HG03196 (cell line): Measurements from ENCODE around the gene TAF11L7.
"Not testable (repeated sequence)": the region's sequence is repeated elsewhere in the genome, so short reads cannot be mapped to it uniquely, and the experiment has no call there.

Experiments
- ATAC-seq: cut with Tn5 transposase; IDR thresholded peaks from one replicate; pipeline ENCODE4 v1.9.1; 2021; ENCODE audit not compliant: unreplicated experiment

TAF11L7 gene

DNA sequence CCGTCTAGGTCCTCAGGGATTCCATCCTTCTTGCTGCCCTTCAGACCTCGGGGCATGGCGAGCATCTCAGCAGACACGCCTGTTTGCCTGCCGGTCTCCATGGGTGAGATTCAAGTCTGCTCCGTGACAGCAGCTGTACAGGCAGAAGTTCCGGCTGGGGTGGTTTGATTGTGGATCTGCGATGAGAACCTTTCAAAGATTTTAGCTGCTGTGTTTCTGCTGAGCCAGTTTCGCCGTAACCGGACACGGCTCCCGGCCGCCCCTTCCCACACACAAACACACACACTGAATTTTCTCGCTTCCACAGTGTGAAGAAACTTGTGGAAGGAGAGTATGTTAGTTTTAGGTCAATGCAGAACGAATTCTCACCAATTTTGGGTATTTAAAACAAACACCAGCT lies at the start of gene TAF11L7:
TAF11L7 (minus strand) TSS at position 101 of the 400 bp plus-strand sequence.
- ATAC-seq: not testable (repeated sequence)

DNA sequence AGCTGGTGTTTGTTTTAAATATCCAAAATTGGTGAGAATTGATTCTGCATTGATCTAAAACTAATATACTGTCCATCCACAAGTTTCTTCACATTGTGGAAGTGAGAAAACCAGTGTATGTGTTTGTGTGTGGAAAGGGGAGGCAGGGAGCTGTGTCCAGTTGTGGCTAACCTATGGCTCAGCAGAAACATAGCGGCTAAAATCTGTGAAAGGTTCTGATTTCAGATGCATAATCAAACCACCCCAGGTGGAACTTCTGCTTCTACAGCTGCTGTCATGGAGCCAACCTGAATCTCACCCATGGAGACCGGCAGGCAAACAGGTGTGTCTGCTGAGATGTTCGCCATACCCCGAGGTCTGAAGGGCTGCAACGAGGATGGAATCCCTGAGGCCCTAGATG lies 48.6 kb upstream of the TAF11L7 start, which contains the start of gene TAF11L14:
TAF11L14 (plus strand) TSS at position 301 of the 400 bp plus-strand sequence.
- no peak for ATAC-seq

DNA sequence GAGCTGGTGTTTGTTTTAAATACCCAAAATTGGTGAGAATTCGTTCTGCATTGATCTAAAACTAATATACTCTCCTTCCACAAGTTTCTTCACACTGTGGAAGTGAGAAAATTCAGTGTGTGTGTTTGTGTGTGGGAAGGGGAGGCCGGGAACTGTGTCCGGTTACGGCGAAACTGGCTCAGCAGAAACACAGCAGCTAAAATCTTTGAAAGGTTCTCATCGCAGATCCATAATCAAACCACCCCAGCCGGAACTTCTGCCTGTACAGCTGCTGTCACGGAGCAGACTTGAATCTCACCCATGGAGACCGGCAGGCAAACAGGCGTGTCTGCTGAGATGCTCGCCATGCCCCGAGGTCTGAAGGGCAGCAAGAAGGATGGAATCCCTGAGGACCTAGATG lies 46.2 kb upstream of the TAF11L7 start, which contains the start of gene TAF11L13:
TAF11L13 (plus strand) TSS at position 301 of the 400 bp plus-strand sequence.
- ATAC-seq: not testable (repeated sequence)

DNA sequence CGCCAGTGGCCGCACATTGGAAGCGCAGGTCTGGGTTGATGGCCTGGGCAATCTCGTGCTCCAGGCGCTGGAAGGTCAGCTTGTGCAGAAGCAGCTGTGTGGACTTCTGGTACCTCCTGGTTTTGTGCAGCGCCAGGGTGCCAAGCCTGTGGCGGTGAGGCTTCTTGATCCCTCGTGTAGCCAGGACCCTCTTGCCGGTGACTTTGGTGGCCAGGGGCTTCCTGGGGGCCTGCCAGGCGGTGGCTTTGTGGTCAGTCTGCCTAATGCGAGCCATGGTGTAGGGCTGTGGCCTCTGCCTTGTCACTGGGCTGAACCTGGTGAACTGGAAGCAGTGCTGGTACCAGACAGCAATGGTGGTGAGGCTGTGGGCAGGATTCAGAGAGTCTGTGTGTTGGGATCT lies 40.1 kb upstream of the TAF11L7 start:
- ATAC-seq: no peak

DNA sequence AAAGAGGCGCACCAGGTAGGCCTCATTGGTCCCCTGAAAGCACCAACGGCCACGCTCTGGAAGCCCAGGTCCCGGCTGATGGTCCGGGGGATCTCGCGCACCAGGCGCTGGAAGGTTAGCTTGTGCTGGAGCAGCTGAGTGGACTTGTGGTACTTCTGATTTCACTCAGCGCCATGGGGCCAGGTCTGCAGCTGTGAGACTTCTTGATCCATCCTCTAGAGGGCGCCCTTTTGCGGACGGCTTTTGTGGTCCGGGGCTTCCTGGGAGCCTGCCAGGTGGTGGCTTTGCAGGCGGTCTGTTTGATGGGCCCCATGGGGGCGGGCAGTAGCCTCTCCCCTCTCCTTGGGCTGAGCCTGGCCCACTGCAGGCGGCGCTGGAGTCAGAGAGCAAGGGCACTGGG lies 35.1 kb upstream of the TAF11L7 start:
- ATAC-seq: no peak

DNA sequence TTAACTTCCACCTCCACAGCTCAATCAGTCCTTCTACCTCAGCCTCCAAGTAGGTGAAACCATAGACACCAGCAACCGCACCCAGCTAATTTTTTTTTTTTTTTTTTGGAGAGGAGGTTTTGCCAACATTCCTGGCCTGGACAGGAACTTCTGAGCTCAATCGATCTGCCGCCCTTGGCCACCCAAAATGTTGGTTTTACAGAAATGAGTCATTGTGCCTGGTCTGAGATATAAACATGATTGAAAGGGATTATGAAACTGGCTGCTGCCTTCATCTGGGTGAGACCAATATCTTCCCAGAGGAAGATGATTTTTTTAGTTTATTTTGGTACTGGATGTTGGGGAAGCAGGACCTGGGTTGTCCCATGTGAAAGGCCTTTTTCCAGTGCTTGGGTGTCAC lies 33.8 kb upstream of the TAF11L7 start:
- ATAC-seq: no peak

DNA sequence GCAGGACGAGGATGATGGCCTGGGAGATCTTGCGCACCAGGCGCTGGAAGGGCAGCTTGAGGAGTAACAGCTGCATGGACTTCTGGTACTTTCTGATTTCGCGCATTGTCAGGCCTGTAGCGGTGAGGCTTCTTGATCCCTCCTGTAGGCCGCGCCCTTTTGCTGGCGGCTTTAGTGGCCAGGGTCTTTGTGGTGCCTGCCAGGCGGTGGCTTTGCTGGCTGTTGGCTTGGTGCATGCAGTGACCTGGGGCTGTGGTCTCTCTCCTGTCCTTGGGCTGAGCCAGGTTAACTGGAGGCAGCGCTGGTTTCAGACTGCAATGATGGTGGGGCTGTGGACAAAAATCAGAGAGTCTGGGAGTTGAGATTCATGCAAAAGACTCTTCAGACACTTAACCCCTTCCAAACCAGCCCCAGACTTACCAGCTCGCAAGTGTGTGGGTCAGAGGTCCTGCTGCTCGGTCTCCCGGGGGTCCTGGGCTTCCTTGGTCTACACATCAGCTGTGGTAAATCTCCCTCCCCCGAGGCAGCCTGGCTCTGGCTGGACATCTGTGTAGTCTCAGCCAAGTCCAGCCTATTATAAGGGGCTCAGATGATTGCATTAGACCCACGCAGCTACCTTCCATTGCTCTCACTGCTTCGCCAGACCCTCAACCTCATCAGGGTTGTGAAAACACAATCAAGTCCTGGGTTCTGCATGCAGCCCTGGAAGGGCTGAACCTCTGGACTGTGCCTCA lies 29.5 kb upstream of the TAF11L7 start:
- ATAC-seq: no peak

DNA sequence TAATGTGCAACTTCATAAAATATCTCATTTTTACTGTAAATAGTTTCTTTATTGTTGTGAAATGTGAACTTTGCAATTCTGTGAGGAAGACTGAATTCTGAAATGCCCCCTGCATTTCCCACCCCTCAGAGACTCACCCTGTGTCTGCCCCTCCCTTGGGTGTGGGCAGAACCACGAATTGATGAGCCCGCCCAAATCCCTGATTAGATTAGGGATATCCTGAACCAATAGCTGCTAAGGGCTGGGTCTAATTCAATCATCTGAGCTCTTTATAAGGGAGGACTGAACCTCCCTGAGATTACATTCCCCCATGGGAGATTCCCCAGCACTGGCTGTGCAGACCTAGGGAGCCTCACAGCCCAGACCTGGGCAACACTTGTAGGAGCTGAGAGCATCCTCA lies 24.5 kb upstream of the TAF11L7 start, which contains the start of gene TAF11L12:
TAF11L12 (plus strand) TSS at position 301 of the 400 bp plus-strand sequence.
- not testable (repeated sequence) for ATAC-seq

DNA sequence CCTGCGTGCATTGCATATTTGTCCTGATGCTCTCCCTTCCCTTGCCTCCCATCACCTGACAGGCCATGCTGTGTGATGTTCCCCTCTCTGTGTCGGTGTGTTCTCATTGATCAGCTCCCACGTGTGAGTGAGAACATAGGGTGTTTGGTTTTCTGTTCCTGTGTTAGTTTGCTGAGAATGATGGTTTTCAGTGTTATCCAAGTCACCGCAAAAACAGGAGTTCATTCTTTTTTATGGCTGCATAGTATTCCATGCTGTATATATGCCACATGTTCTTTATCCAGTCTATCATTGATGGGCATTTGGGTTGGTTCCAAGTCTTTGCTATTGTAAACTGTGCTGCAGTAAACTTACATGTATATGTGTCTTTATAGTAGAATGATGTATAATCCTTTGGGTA lies 21.9 kb upstream of the TAF11L7 start:
- not testable (repeated sequence) for ATAC-seq

DNA sequence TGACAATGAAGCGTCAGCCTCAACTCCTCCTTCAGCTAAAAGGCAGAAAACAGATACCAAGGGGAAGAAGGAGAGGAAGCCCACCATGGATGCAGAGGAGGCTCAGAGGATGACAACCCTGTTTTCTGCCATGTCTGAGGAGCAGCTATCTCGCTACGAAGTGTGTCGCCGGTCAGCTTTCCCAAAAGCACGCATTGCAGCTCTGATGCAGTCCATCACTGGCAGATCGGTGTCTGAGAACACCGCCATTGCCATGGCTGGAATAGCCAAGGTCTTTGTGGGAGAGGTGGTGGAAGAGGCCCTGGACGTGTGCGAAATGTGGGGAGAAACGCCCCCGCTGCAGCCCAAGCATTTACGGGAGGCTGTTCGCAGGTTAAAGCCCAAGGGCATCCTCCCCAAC lies 19.4 kb upstream of the TAF11L7 start:
- no peak for ATAC-seq

DNA sequence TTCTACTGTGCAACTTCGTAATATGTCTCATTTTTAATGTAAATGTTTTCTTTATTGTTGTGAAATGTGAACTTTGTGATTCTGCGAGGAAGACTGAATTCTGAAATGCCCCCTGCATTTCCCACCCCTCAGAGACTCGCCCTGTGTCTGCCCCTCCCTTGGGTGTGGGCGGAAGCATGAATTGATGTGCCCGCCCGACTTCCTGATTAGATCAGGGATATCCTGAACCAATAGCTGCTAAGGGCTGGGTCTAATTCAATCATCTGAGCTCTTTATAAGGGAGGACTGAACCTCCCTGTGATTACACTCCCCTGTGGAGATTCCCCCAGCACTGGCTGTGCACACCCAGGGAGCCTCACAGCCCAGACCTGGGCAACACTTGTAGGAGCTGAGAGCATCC lies 18.3 kb upstream of the TAF11L7 start, which contains the start of gene TAF11L11:
TAF11L11 (plus strand) TSS at position 304 of the 400 bp plus-strand sequence.
- ATAC-seq: not testable (repeated sequence)

DNA sequence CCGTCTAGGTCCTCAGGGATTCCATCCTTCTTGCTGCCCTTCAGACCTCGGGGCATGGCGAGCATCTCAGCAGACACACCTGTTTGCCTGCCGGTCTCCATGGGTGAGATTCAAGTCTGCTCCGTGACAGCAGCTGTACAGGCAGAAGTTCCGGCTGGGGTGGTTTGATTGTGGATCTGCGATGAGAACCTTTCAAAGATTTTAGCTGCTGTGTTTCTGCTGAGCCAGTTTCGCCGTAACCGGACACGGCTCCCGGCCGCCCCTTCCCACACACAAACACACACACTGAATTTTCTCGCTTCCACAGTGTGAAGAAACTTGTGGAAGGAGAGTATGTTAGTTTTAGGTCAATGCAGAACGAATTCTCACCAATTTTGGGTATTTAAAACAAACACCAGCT lies 12.2 kb upstream of the TAF11L7 start, which contains the start of gene TAF11L10:
TAF11L10 (minus strand) TSS at position 101 of the 400 bp plus-strand sequence.
- ATAC-seq: not testable (repeated sequence)

DNA sequence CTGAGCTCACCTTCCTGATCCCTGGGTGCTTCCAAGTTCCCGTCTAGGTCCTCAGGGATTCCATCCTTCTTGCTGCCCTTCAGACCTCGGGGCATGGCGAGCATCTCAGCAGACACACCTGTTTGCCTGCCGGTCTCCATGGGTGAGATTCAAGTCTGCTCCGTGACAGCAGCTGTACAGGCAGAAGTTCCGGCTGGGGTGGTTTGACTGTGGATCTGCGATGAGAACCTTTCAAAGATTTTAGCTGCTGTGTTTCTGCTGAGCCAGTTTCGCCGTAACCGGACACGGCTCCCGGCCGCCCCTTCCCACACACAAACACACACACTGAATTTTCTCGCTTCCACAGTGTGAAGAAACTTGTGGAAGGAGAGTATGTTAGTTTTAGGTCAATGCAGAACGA lies 8.7 kb upstream of the TAF11L7 start, which contains the start of gene TAF11L9:
TAF11L9 (minus strand) TSS at position 140 of the 400 bp plus-strand sequence.
- not testable (repeated sequence) for ATAC-seq

DNA sequence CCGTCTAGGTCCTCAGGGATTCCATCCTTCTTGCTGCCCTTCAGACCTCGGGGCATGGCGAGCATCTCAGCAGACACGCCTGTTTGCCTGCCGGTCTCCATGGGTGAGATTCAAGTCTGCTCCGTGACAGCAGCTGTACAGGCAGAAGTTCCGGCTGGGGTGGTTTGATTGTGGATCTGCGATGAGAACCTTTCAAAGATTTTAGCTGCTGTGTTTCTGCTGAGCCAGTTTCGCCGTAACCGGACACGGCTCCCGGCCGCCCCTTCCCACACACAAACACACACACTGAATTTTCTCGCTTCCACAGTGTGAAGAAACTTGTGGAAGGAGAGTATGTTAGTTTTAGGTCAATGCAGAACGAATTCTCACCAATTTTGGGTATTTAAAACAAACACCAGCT lies 5.3 kb upstream of the TAF11L7 start, which contains the start of gene TAF11L8:
TAF11L8 (minus strand) TSS at position 101 of the 400 bp plus-strand sequence.
- not testable (repeated sequence) for ATAC-seq
